GM19452 (cell line): ENCODE results near the gene NCL.
"Not testable (repeated sequence)": the region's sequence is repeated elsewhere in the genome, so short reads cannot be mapped to it uniquely, and the experiment has no call there.

Experiments used
- ATAC-seq: cut with Tn5 transposase; IDR thresholded peaks from one replicate; pipeline ENCODE4 v1.9.1; 2021; ENCODE audit not compliant: unreplicated experiment

NCL gene

DNA sequence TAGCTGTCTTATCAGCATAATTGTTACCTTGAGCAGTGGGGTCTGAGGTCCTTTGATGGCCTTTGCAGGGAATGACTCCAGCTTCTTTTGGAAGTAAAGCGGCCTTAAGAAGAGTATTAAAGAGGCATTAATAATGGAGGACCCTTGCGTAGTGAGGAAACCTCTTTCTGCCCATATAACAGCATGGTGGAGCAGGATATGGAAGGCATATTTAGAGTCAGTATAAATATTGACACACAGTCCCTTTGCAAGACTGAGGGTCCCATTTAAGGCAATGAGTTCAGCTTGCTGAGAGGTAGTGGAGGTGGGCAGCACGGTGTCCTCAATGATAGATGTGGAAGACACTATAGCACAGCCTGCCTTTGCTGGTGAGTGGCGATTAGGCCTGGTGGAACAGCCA is 32.7 kb downstream of the NCL start:
- ATAC-seq: no peak

DNA sequence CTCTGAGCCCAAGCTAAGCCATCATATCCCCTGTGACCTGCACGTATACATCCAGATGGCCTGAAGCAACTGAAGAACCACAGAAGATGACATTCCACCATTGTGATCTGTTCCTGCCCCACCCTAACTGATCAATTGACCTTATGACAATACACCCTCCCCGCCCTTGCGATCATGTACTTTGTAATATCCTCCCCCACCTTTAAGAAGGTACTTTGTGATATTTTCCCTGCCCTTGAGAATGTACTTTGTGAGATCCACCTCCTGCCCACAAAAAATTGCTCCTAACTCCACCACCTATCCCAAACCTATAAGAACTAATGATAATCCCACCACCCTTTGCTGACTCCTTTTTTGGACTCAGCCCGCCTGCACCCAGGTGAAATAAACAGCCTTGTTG is 33.8 kb downstream of the NCL start:
- ATAC-seq: not testable (repeated sequence)

DNA sequence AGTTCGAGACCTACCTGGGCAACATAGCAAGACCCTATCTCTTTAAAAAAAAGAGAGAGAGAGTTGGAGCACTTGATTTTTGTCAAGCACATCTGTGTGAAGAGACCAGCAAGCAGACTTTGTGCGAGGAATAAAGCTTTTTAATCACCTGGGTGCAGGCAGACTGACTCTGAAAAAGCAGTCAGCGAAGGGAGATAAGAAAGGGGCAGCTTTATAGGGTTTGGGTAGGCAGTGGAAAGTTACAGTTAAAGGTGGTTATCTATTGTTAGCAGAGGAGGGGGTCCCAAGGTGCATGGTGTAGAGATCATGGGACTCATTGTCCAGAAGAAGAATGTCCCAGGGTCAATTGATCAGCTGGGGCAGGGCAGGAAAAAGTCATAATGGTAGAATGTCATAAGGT is 34.4 kb downstream of the NCL start:
- ATAC-seq: no peak

- no peak for ATAC-seq
Measured at GRCh38 chr2:231429152-231429551, 35.1 kb downstream of the NCL start.

DNA sequence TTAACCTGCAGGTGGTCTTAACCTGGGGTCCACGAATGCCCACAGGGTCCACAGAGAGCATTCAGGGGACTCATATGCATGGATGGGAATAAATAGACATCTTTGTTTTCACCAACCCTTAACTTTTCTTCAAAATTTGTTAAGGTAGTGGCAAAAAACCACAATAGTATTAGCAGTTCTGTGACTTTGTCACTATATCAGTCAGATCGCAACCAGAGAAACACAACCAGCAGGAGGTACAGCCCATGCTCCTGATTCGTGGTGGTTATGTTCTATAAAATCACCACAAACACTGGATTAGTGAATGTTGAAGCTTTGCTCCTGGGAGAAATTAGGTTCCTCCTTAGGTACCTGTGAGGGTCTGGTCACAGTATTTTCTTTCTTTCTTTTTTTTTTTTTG is 37.2 kb downstream of the NCL start:
- ATAC-seq: no peak

GRCh38 chr2:231425811-231426703 is 38.2 kb downstream of the NCL start:
- no peak for ATAC-seq

DNA sequence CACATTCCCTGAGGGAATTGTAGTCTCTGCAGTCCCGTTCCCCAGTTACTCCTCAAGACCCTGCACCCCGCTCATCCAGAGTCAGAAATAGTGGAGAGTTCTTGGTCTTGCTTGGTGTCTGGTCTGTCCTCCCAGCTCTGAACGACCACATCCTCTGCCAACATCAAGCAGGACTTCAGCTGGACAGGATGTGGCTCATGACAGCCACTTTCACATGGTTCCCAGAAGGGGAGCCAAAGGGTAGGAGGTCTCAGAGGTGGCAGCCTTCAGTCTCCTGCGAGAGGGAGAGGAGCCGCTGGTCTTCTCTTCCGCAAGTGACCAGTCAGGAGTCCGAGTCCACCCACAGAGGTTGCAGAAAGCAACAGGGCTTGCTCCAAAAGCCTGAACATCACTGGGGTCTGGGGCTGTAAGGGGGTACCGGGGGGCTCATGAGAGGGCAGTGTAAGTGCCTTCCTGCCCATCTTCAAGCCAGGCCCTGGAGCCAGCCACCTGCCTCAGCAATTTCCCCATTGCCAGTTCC is 38.9 kb downstream of the NCL start:
- ATAC-seq: no peak

- ATAC-seq: no peak
Measured at GRCh38 chr2:231423176-231423575, 41.1 kb downstream of the NCL start.

GRCh38 chr2:231422056-231422455 is 42.2 kb downstream of the NCL start:
- ATAC-seq: no peak

- no peak for ATAC-seq
Measured at GRCh38 chr2:231421051-231421580, 43.2 kb downstream of the NCL start.

DNA sequence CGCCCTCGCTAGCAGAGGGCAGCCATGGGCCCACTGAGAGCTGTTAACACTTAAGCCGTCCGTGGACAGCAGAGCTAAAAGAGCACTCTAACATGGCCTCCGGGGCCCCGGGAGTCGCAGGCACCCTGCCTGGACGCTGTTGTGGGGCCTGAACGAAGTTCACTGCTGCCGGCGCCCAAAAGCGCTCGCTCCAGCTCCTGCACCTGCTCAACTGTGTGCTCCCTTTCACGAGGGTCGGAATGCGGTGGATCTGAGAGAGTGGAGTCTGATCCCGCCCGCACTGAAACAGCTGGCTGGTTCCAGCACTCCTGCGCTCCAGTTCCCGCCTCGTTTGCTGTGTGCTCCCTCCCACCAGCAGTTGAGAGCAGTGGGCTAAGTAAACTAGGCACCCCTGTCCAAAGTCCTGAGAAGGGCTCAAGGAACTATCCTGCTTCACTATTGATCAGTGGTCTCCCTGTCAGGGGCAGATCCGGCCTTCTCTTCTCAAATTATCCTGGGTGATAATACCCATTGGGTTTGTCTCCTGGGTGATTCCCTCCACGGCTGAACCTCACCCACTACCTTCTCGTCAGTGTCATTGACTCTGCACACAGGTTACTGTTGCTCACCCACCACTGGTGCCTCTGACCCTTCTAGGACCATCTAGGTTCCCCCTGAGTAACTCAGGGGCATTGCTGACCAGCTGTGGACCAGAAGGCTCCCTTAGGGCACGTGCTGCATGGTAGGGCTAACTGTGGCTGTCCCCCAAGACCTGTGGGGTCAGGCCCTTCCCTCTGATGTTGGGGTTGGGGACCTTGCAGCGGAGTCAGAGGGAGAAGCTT is 45.3 kb downstream of the NCL start:
- ATAC-seq: no peak

- ATAC-seq: no peak
Measured at GRCh38 chr2:231415029-231415428, 49.3 kb downstream of the NCL start.

DNA sequence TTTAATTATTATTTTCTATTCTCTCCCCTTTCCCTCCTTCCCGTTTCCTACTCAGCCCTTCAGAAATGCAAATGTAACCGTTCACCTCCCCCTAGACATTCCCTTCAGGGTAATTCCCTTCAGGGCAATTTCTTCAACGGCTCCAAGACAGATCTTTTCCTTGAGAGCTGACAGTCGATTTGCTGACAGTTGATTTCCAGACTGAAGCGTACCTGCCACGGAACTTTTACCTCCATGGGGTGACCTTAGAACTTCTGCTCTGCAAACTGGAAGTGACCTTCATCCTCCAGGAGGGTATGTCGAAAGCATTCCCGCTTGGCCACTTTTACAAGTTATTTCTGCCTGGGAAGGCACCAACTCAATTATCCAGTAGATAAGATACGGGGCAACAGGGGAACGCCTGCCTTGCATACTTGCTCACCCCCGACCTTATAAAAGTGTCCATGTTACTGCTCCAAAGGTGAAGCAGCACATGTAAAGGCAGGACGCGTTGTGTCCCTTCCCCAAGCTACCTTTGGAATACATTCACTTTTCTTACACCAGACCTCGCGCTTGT is 50.3 kb downstream of the NCL start:
- ATAC-seq: no peak

- ATAC-seq: no peak
Measured at GRCh38 chr2:231413456-231413855, 50.8 kb downstream of the NCL start.

- no peak for ATAC-seq
Measured at GRCh38 chr2:231412618-231412963, 51.7 kb downstream of the NCL start.

DNA sequence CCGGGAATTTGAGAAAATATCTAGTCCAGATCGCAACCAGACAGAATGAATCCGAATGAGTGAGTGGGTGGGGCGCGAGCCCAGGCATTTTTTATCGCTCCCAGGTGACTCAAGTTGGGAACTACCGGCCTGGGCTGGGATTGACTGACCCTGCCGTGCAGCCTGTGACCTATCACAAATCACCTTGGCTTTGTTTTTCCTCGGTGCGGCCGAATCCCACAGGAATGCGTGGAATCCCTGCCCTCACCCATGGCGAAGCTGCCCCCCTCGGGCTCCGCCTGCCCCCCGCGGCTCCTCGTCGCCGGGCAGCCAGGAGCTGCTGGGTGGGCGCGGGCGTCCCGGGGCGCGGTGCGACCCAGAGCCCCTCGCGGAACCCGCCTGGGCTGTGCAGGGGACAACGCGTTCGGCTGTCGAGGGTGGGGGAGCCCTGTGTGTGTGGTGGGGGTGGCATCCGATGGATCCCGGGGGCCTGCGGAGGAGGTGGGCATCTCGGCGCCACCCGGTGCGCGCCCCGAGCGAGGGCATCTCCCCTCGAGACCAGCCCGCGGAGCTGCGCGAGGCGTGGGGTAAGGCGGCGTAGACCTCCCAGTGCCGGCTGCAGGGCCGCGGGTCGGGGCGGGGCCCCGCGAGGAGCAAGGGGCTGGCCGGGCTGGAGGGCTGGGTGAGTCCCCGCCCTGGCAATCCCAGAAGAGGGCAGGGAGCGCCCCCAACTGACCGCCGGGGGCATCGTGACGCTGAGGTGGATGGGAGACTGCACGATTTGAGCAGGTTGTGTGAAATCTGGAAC is 52.3 kb downstream of the NCL start:
- peak; percentile 96 for ATAC-seq

GRCh38 chr2:231411237-231411636 is 53.0 kb downstream of the NCL start:
- ATAC-seq: no peak

GRCh38 chr2:231410293-231411004 is 53.8 kb downstream of the NCL start:
- no peak for ATAC-seq

DNA sequence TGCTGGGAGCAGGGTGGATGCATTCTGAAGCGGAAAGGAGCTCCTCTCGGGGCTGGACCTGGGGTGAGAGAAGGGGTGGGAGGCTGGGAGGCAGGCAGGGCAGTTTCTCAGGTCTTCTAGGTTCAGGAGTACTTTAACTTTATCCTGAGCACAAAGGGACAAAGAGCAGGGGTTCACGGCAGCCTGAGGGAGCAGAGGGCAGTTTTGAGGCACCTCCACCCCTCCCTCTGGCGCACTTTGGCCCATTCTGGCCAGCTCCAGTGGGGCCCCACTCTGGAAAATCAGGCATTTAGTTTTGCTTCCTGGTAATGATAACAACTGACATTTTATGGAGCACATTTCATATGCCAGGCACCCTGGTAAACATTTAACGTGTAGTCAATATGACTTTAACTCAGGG is 54.5 kb downstream of the NCL start:
- no peak for ATAC-seq

GRCh38 chr2:231408304-231408703 is 56.0 kb downstream of the NCL start:
- ATAC-seq: not testable (repeated sequence)
